ENCODE data around the gene UBFD1. TPM values are rescaled to one million over a fixed set of nuclear protein-coding genes. Genes with fewer than 3 reads are reported as not detected.

Gene UBFD1
- total RNA-seq, 6 donors from 2014 or later = 30.2 to 145 (median 62.8) TPM

GRCh38 chr16:23567602-23568001 is 10.1 kb downstream of the UBFD1 start:
- ATAC-seq (ENCODE audit: low FRiP score in 2 of 2) (no peak), DNase-seq (no peak)
- Histone ChIP-seq H3K27ac (no peak overlapping the region), H3K27me3 (no peaks in the 10 kb centered on the region), H3K36me3 (peaks cover 26 to 99% (median 75%) of the 10 kb centered on the region in 4 donors), H3K4me3 (no peak overlapping the region), H3K9me3 (no peaks in the 10 kb centered on the region), H3K4me1 (no peaks in the 10 kb centered on the region)
- TF ChIP-seq POLR2A (IDR thresholded peaks at IDR 0.05) (no peak), POLR2AphosphoS5 (IDR thresholded peaks at IDR 0.05) (no peak), EP300 (IDR thresholded peaks at IDR 0.05) (no peak)
- TF ChIP-seq, protein P1, sequence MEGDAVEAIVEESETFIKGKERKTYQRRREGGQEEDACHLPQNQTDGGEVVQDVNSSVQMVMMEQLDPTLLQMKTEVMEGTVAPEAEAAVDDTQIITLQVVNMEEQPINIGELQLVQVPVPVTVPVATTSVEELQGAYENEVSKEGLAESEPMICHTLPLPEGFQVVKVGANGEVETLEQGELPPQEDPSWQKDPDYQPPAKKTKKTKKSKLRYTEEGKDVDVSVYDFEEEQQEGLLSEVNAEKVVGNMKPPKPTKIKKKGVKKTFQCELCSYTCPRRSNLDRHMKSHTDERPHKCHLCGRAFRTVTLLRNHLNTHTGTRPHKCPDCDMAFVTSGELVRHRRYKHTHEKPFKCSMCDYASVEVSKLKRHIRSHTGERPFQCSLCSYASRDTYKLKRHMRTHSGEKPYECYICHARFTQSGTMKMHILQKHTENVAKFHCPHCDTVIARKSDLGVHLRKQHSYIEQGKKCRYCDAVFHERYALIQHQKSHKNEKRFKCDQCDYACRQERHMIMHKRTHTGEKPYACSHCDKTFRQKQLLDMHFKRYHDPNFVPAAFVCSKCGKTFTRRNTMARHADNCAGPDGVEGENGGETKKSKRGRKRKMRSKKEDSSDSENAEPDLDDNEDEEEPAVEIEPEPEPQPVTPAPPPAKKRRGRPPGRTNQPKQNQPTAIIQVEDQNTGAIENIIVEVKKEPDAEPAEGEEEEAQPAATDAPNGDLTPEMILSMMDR (IDR thresholded peaks at IDR 0.05) = no peak
- 80 to 89% methylated on average over 3 of the region's 3 CpGs for WGBS, 2 donors

- DNase-seq (no peak), ATAC-seq (ENCODE audit: low FRiP score in 2 of 2) (peak in 1 of 2 donors; percentile 54)
- H3K4me1 ChIP-seq = no peaks in the 10 kb centered on the region
- WGBS, 2 donors = 69 to 74% methylated on average over 8 of the region's 8 CpGs
- H3K36me3 ChIP-seq = peaks cover 10 to 98% (median 58%) of the 10 kb centered on the region in 4 donors
- no peak overlapping the region for H3K4me3 ChIP-seq
- TF ChIP-seq, protein P1 (IDR thresholded peaks at IDR 0.05) = no peak
- no peak for TF ChIP-seq POLR2AphosphoS5 (IDR thresholded peaks at IDR 0.05)
- no peak for TF ChIP-seq EP300 (IDR thresholded peaks at IDR 0.05)
- no peak for TF ChIP-seq POLR2A (IDR thresholded peaks at IDR 0.05)
- H3K9me3 ChIP-seq = no peaks in the 10 kb centered on the region
- H3K27ac ChIP-seq = no peak overlapping the region
- no peaks in the 10 kb centered on the region for H3K27me3 ChIP-seq
Observed at GRCh38 chr16:23570992-23571632, 13.6 kb downstream of the UBFD1 start.

- Histone ChIP-seq H3K4me1 (no peaks in the 10 kb centered on the region), H3K27me3 (peaks cover 0 to 2% (median 0%) of the 10 kb centered on the region in 4 donors), H3K27ac (no peak overlapping the region), H3K9me3 (no peaks in the 10 kb centered on the region), H3K36me3 (peaks cover 10 to 90% (median 54%) of the 10 kb centered on the region in 4 donors), H3K4me3 (no peak overlapping the region)
- DNase-seq (no peak), ATAC-seq (ENCODE audit: low FRiP score in 2 of 2) (no peak)
- TF ChIP-seq, protein P1 (IDR thresholded peaks at IDR 0.05) = no peak
- TF ChIP-seq POLR2A (IDR thresholded peaks at IDR 0.05) (no peak), POLR2AphosphoS5 (IDR thresholded peaks at IDR 0.05) (no peak), EP300 (IDR thresholded peaks at IDR 0.05) (no peak)
- 99% methylated on average over 5 of the region's 5 CpGs for WGBS, 2 donors
Observed at GRCh38 chr16:23571895-23572294, 14.4 kb downstream of the UBFD1 start.

DNA sequence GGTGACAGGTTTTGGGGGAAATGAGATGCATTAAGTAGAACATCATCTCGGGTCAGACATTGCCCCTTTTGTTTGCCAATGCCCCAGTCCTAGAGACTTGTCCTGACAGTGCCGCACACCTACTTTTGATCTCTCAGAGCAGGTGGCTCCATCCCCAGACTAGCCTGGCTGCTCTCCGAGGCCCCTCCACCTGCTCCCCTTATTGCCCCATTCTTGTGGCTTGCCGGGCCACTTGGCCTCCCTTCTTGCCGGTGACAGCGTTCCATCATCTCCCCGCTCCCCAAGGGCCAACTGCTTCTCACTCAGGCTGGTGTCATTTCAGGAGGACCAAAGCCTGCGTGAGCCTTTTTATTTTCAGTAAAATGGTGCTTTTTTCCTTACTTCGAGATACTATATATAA is 14.9 kb downstream of the UBFD1 start:
- no peak for TF ChIP-seq EP300 (IDR thresholded peaks at IDR 0.05)
- no peak for TF ChIP-seq POLR2A (IDR thresholded peaks at IDR 0.05)
- TF ChIP-seq, protein P1 (IDR thresholded peaks at IDR 0.05) = no peak
- no peak for TF ChIP-seq POLR2AphosphoS5 (IDR thresholded peaks at IDR 0.05)
- Histone ChIP-seq H3K36me3 (peaks cover 7 to 86% (median 50%) of the 10 kb centered on the region in 4 donors), H3K4me1 (no peaks in the 10 kb centered on the region), H3K27me3 (peaks cover 0 to 2% (median 0%) of the 10 kb centered on the region in 4 donors), H3K9me3 (no peaks in the 10 kb centered on the region), H3K4me3 (no peak overlapping the region), H3K27ac (no peak overlapping the region)
- DNase-seq (no peak), ATAC-seq (ENCODE audit: low FRiP score in 2 of 2) (no peak)
- 93 to 94% methylated on average over 9 of the region's 9 CpGs for WGBS, 2 donors

DNA sequence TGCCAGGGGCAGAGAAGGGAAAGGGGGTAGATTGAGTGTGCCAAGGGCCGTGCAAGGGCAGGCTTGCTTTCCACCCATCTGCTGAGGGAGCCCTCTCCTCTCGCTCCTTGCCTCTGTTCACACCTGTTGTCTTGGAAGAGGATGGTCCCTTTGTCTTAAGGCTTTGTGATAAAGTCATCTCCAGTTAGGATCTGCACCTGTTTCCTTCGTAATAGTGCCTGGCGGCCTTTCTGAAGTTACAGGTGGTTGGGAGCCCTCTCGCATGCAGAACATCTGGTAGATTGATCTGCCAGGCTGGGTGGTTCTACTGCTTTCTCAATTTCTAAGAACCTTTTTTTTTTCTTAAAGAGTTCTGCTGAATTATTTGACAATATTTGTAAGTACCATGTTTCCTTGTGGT is 16.3 kb downstream of the UBFD1 start:
- 90 to 92% methylated on average over 5 of the region's 5 CpGs for WGBS, 2 donors
- no peak for ATAC-seq (ENCODE audit: low FRiP score in 2 of 2)
- TF ChIP-seq EP300 (IDR thresholded peaks at IDR 0.05) = no peak
- no peak for TF ChIP-seq POLR2A (IDR thresholded peaks at IDR 0.05)
- no peak for TF ChIP-seq POLR2AphosphoS5 (IDR thresholded peaks at IDR 0.05)
- TF ChIP-seq, protein P1 (IDR thresholded peaks at IDR 0.05) = no peak

More for the DNA sequence above, 16.3 kb downstream of the UBFD1 start:
- Histone ChIP-seq H3K9me3 (no peaks in the 10 kb centered on the region), H3K27ac (no peak overlapping the region), H3K36me3 (peaks cover 6 to 80% (median 41%) of the 10 kb centered on the region in 4 donors), H3K4me1 (no peaks in the 10 kb centered on the region), H3K27me3 (peaks cover 0 to 2% (median 0%) of the 10 kb centered on the region in 4 donors), H3K4me3 (no peak overlapping the region)
- no peak for DNase-seq

Data from upper lobe of left lung (tissue), 6 donors.